ENCODE measurements around the gene CASKIN1.

DNA sequence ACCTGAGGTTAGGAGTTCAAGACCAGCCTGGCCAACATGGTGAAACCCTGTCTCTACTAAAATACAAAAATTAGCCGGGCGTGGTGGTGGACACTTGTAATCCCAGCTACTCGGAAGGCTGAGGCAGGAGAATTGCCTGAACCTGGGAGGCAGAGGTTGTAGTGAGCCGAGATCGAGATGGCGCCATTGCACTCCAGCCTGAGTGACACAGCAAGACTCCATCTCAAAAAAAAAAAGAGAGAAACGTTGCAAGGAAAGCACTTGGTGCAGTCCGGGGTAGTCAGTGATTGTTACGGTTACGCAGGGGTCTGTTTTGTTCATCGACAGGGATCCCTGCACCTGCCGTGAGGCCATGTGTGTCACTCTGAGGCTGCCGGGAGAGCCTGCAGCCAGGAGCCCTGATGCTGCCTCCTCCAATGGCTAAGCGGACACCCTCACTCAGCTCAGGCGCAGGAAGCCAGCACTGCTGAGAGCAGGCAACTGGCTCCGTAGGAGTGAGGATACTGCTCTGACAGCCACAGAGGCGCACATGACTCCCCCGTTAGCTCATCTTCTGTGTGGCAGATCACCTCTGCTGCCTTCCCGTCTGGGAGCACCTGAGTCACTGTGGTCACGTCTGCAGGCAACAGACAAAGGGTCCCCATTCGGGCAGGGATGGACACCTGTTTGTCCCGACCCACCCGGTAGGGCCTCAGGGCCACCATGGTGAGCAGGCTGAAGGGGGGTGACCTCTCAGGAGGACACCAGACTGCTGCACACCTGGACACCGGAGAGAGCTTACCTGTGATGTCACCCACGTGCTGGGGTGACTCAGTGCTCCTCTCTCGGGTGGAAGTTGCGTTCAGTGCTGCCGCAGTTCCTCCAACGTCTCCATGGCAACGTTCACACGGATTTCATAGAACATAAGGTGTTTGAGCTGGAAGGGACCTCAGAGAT is 53.2 kb downstream of the CASKIN1 start:
- TF ChIP-seq POLR2A (IDR thresholded peaks at IDR 0.05): no peak
- TF ChIP-seq, protein P1, sequence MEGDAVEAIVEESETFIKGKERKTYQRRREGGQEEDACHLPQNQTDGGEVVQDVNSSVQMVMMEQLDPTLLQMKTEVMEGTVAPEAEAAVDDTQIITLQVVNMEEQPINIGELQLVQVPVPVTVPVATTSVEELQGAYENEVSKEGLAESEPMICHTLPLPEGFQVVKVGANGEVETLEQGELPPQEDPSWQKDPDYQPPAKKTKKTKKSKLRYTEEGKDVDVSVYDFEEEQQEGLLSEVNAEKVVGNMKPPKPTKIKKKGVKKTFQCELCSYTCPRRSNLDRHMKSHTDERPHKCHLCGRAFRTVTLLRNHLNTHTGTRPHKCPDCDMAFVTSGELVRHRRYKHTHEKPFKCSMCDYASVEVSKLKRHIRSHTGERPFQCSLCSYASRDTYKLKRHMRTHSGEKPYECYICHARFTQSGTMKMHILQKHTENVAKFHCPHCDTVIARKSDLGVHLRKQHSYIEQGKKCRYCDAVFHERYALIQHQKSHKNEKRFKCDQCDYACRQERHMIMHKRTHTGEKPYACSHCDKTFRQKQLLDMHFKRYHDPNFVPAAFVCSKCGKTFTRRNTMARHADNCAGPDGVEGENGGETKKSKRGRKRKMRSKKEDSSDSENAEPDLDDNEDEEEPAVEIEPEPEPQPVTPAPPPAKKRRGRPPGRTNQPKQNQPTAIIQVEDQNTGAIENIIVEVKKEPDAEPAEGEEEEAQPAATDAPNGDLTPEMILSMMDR (IDR thresholded peaks at IDR 0.05): no peak
